CD14-positive monocyte (primary cell): ENCODE measurements around the gene KLF15. TPM values are rescaled to one million over a fixed set of nuclear protein-coding genes. Genes with fewer than 3 reads are reported as not detected.

Experiments used
- DNase-seq, 3 donors: peaks; one replicate each; pipeline ENCODE4 v3.0.0-alpha.2; 2011 to 2022
- H2AFZ ChIP-seq: 2 replicates; pipeline ENCODE4 v1.6.0; 2012; ENCODE audit warnings: mild to moderate bottlenecking, low read depth, low read length, inconsistent platforms; ENCODE audit not compliant: insufficient read depth, poor library complexity, severe bottlenecking
- H3K27ac ChIP-seq, 2 donors: 1 replicate in 1 of 2; 2 replicates in 1 of 2; pipeline ENCODE4 v1.5.1; 2012 to 2013; ENCODE audit warnings: low read length in 2 of 2, control low read depth in 1 of 2, inconsistent platforms in 1 of 2, low read depth in 1 of 2, mild to moderate bottlenecking in 1 of 2
- H3K27me3 ChIP-seq, 2 donors: one replicate each; pipeline versions ENCODE4 v1.6.0 to v1.6.1; 2011 to 2013; ENCODE audit warnings: low read length in 2 of 2; ENCODE audit not compliant: control insufficient read depth in 2 of 2, insufficient read depth in 2 of 2
- H3K36me3 ChIP-seq, 2 donors: replicated peaks in 1 of 2; 1 replicate in 1 of 2; 2 replicates in 1 of 2; pipeline versions ENCODE4 v1.5.1 to v1.6.1; 2012 to 2013; ENCODE audit warnings: low read length in 2 of 2, control low read depth in 1 of 2, inconsistent platforms in 1 of 2, mild to moderate bottlenecking in 1 of 2; ENCODE audit not compliant: insufficient read depth in 2 of 2, control insufficient read depth in 1 of 2
- H3K4me1 ChIP-seq, 2 donors: 1 replicate in 1 of 2; 2 replicates in 1 of 2; pipeline versions ENCODE4 v1.5.1 to v1.6.1; 2012 to 2013; ENCODE audit warnings: low read length in 2 of 2, control low read depth in 1 of 2, inconsistent platforms in 1 of 2, mild to moderate bottlenecking in 1 of 2, moderate library complexity in 1 of 2; ENCODE audit not compliant: insufficient read depth in 2 of 2, control insufficient read depth in 1 of 2
- H3K4me2 ChIP-seq: replicated peaks from 2 replicates; pipeline ENCODE3; 2012; ENCODE audit warnings: low read length, moderate library complexity, mild to moderate bottlenecking; ENCODE audit not compliant: poor library complexity, severe bottlenecking; ENCODE audit errors: extremely low read depth
- H3K4me3 ChIP-seq, 3 experiments: fragments of 200-600 bp in 1 of 3; sonication (generic) in 1 of 3; replicated peaks in 1 of 3; 1 replicate in 2 of 3; 2 replicates in 1 of 3; pipeline ENCODE4 v1.5.1; 2011 to 2013; ENCODE audit warnings: low read length in 3 of 3, mild to moderate bottlenecking in 3 of 3, control low read depth in 2 of 3, low read depth in 2 of 3, inconsistent platforms in 1 of 3, moderate library complexity in 1 of 3
- H3K79me2 ChIP-seq: 2 replicates; pipeline ENCODE4 v1.6.0; 2012; ENCODE audit warnings: mild to moderate bottlenecking, control low read depth, inconsistent platforms, low read length, moderate library complexity; ENCODE audit not compliant: insufficient read depth
- H3K9ac ChIP-seq: 2 replicates; pipeline ENCODE4 v1.6.0; 2017; ENCODE audit warnings: low read length, mild to moderate bottlenecking; ENCODE audit not compliant: insufficient read depth, poor library complexity, severe bottlenecking
- H3K9me3 ChIP-seq, 2 donors: replicated peaks in 1 of 2; 1 replicate in 1 of 2; 2 replicates in 1 of 2; pipeline versions ENCODE4 v1.5.1 to v1.6.1; 2012 to 2013; ENCODE audit warnings: low read length in 2 of 2, control low read depth in 1 of 2; ENCODE audit not compliant: control insufficient read depth in 1 of 2, insufficient read depth in 1 of 2
- H4K20me1 ChIP-seq: 2 replicates; pipeline ENCODE4 v1.6.0; 2012; ENCODE audit warnings: mild to moderate bottlenecking, low read length, control low read depth, moderate library complexity; ENCODE audit not compliant: insufficient read depth
- H3K27ac Mint-ChIP-seq, 7 donors: one replicate each; pipeline ENCODE4 v1.8.0; 2020; ENCODE audit warnings: mild to moderate bottlenecking in 7 of 7, mixed read lengths in 7 of 7, moderate library complexity in 6 of 7, inconsistent platforms in 2 of 7
- H3K27me3 Mint-ChIP-seq, 3 donors: one replicate each; pipeline ENCODE4 v1.8.0; 2021 to 2022; ENCODE audit warnings: low read depth in 3 of 3, mild to moderate bottlenecking in 3 of 3, mixed read lengths in 3 of 3, moderate library complexity in 3 of 3, inconsistent platforms in 1 of 3
- H3K36me3 Mint-ChIP-seq, 2 donors: one replicate each; pipeline ENCODE4 v1.8.0; 2020; ENCODE audit warnings: mixed read lengths in 2 of 2, inconsistent platforms in 1 of 2, mild to moderate bottlenecking in 1 of 2
- H3K4me1 Mint-ChIP-seq: one replicate; pipeline ENCODE4 v1.8.0; 2020; ENCODE audit warnings: mild to moderate bottlenecking, mixed read lengths
- H3K4me3 Mint-ChIP-seq, 2 donors: one replicate each; pipeline ENCODE4 v1.8.0; 2020; ENCODE audit warnings: mild to moderate bottlenecking in 2 of 2, mixed read lengths in 2 of 2, moderate library complexity in 1 of 2
- H3K9me3 Mint-ChIP-seq, 7 donors: one replicate each; pipeline ENCODE4 v1.8.0; 2020 to 2022; ENCODE audit warnings: mixed read lengths in 7 of 7, mild to moderate bottlenecking in 6 of 7, moderate library complexity in 6 of 7, inconsistent platforms in 2 of 7
- WGBS: methylation state at CpG from one replicate; pipeline ENCODE4 v1.1.5; 2013; ENCODE audit warnings: missing lambda C conversion rate; ENCODE audit not compliant: insufficient coverage; 5-methylcytosine and 5-hydroxymethylcytosine counted together
- intact Hi-C, 2 donors: fragments of 100-400 bp; cut with micrococcal nuclease; formaldehyde crosslinking; loops; one replicate each; pipeline versions ENCODE4 v1.15.0 to v1.15.1; 2023
- polyA plus RNA-seq, 3 donors: library from polyadenylated mRNA; depleted of rRNA in 1 of 3; unstranded in 2 of 3; stranded (reverse) in 1 of 3; fragments of 300-500 nt in 2 of 3; fragments of >200 nt in 1 of 3; fragmentation: Illumina TruSeq in 2 of 3; gene quantifications; 1 replicate in 2 of 3; 2 replicates in 1 of 3; pipeline ENCODE4 v1.2.3, GENCODE V29; 2012 to 2021
- TF ChIP-seq, protein P1 (sequence below): fragments of 200-600 bp; IDR thresholded peaks from one replicate; pipeline ENCODE4 v1.8.0; 2022; ENCODE audit warnings: antibody characterized with exemption, mild to moderate bottlenecking

The KLF15 gene
- polyA plus RNA-seq, 3 donors = not detected

DNA sequence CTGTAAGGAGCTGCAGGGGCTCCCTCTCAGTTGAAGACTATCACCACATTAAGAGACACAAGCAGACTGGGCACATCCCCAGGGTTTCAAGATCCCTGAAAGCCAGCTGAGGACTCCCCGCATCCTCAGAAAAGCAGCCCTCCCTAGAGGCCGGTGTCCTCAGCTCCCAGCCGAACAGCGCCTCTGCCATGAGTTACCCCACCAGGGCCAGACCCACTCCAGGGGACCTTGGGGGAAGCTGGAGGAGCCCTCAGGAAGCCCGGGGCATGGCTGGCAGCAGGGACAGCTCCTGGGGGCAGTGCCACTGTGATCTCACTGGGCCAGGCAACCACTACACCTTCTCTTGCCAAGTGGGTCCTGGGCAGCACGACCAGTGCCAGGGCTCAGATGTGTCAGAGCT is 8.1 kb downstream of the KLF15 start:
- intact Hi-C loops = no loop called here
- H3K27ac Mint-ChIP-seq = no peak overlapping the region
- TF ChIP-seq, protein P1, sequence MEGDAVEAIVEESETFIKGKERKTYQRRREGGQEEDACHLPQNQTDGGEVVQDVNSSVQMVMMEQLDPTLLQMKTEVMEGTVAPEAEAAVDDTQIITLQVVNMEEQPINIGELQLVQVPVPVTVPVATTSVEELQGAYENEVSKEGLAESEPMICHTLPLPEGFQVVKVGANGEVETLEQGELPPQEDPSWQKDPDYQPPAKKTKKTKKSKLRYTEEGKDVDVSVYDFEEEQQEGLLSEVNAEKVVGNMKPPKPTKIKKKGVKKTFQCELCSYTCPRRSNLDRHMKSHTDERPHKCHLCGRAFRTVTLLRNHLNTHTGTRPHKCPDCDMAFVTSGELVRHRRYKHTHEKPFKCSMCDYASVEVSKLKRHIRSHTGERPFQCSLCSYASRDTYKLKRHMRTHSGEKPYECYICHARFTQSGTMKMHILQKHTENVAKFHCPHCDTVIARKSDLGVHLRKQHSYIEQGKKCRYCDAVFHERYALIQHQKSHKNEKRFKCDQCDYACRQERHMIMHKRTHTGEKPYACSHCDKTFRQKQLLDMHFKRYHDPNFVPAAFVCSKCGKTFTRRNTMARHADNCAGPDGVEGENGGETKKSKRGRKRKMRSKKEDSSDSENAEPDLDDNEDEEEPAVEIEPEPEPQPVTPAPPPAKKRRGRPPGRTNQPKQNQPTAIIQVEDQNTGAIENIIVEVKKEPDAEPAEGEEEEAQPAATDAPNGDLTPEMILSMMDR = no peak
- Histone ChIP-seq H3K36me3 (no peaks in the 10 kb centered on the region), H3K9me3 (no peaks in the 10 kb centered on the region), H4K20me1 (no peaks in the 10 kb centered on the region), H3K4me3 (no peak overlapping the region), H3K4me1 (no peaks in the 10 kb centered on the region), H3K79me2 (no peaks in the 10 kb centered on the region), H3K4me2 (no peak overlapping the region), H3K9ac (no peak overlapping the region), H3K27me3 (peaks cover 0 to 3% of the 10 kb centered on the region in 2 donors), H3K27ac (no peak overlapping the region), H2AFZ (no peak overlapping the region)
- H3K36me3 Mint-ChIP-seq = no peaks in the 10 kb centered on the region
- peaks cover 4 to 15% (median 8%) of the 10 kb centered on the region in 3 donors for H3K27me3 Mint-ChIP-seq
- H3K4me1 Mint-ChIP-seq = no peaks in the 10 kb centered on the region
- no peak for DNase-seq
- no peak overlapping the region for H3K4me3 Mint-ChIP-seq
- 90% methylated on average over 6 of the region's 6 CpGs for WGBS
- H3K9me3 Mint-ChIP-seq = peaks cover 0 to 1% (median 0%) of the 10 kb centered on the region in 7 donors

DNA sequence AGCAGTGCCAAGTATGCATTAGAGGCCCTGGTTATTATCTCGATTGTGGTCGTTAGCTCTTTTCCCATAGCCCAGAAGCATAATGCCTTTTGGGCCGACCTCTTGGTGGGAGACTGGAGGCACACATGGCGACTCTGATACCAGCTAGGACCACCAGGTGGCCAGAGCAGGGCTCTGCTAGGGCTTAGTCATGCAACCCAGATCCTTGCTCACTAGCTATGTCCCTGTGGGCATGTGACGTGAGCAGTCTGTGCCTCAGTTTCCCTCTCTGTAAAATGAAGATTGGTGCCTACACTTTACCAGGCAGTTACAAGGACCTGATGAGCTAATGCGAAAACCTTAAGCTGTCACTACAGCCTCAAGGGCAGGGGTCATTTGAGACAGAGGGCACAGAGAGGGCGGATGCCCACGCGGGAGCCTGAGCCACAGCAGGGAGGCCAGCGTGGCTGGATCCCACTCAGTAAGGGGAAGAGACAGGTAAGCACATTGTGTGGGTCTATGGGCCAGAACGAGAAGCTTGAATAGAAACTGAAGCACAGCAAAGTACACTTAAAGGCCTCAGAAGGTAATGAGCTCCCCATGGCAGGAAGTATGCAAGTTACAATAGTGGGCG is 8.8 kb downstream of the KLF15 start:
- peaks cover 0 to 2% (median 0%) of the 10 kb centered on the region in 7 donors for H3K9me3 Mint-ChIP-seq
- Histone ChIP-seq H4K20me1 (no peaks in the 10 kb centered on the region), H3K27ac (no peak overlapping the region), H3K27me3 (no peaks in the 10 kb centered on the region), H2AFZ (no peak overlapping the region), H3K9ac (no peak overlapping the region), H3K36me3 (no peaks in the 10 kb centered on the region), H3K79me2 (no peaks in the 10 kb centered on the region), H3K4me3 (no peak overlapping the region), H3K4me2 (no peak overlapping the region), H3K4me1 (no peaks in the 10 kb centered on the region), H3K9me3 (no peaks in the 10 kb centered on the region)
- 95% methylated on average over 11 of the region's 12 CpGs for WGBS
- no peak for DNase-seq
- H3K4me1 Mint-ChIP-seq = no peaks in the 10 kb centered on the region
- intact Hi-C loops = no loop called here
- H3K4me3 Mint-ChIP-seq = no peak overlapping the region
- no peaks in the 10 kb centered on the region for H3K36me3 Mint-ChIP-seq
- peaks cover 3 to 9% (median 6%) of the 10 kb centered on the region in 3 donors for H3K27me3 Mint-ChIP-seq
- H3K27ac Mint-ChIP-seq = no peak overlapping the region
- TF ChIP-seq, protein P1 = no peak
